CD4-positive, alpha-beta T cell treated with Interferon gamma for 1 hour (primary cell): ENCODE measurements around the gene PCYOX1L.

Experiments used
- DNase-seq: peaks from one replicate; pipeline ENCODE4 v3.0.0-alpha.2; 2020

PCYOX1L gene

DNA sequence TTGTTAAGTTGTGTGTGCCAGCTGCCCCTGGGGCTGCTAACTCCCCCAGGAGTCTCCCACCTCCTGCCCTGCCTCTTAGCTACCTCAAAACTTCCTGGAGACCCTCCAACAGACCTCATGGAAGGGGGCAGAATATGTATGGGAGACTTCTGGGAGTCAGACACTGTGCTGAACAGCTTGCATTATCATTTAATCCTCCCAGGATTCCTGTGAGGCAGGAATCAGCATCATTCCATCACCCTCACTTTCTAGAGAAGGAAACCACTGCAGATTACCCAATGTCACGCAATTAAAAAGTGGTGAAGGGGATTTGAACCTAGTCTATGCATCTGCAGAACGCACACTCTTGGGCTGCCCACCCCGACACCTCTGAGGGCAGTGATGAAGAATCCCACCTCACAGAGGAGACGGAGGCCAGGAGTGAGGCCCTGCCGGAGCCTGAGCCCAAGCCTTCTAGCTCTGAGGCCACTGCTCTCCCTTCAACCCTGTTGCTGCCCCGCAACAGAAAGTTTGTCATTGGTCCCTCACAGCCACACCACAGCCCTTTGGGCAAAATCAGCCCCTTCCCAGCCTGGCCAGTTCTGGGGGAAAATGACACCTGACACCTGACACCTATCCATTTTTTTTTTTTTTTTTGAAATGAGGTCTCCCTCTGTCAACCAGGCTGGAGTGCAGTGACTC is 51.6 kb downstream of the PCYOX1L start:
- DNase-seq = no peak

DNA sequence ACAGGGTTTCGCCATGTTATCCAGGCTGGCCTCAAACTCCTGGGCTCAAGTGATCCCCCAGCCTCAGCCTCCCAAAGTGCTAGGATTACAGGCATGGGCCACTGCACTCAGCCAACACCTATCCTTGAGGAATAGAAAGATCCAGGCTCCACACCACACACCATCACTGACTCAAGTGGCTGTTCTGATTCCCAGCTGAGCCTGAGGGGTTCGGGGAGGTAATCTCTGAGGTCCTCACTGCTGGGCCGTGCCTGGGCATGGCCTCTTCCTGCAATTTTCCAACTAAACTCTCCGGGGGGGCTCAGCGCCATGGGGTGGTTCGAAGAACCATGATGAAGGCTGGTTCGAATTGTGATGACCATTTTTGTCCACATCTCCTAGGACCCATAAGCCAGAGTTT is 52.2 kb downstream of the PCYOX1L start:
- no peak for DNase-seq

DNA sequence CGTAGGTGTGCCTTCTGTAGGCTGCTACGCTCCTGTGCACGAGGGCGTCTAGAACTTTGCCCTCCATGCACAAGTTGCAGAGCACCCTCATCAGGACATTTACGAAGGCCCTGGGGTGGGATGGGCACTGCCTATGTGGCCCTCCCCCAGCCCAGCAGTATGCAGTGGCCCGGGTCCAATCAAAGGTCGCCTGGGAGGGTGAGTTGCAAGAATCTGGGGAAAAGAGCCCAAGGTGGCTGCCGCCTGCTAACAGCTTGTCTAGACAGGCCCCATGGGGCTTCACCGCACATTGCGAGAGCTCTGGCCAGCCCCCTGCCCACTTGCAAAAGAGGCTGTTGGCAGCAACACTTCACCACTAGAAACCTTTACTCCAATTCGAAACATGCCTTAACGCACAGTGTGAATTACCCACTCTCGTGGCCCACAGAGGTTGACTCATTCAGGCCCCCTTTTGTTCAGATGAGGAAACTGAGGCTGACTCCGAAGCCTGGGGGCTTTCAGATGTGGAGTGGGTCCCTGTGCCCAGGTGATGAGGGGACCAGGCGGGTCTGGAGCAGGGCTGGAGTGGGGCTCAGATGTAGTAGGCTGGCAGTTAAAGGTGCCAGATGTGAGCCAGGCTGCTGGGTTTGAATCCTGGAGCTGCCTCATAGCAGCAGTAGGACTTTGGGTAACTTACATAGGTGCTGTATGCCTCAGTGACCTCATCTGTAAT is 53.0 kb downstream of the PCYOX1L start:
- DNase-seq = no peak

DNA sequence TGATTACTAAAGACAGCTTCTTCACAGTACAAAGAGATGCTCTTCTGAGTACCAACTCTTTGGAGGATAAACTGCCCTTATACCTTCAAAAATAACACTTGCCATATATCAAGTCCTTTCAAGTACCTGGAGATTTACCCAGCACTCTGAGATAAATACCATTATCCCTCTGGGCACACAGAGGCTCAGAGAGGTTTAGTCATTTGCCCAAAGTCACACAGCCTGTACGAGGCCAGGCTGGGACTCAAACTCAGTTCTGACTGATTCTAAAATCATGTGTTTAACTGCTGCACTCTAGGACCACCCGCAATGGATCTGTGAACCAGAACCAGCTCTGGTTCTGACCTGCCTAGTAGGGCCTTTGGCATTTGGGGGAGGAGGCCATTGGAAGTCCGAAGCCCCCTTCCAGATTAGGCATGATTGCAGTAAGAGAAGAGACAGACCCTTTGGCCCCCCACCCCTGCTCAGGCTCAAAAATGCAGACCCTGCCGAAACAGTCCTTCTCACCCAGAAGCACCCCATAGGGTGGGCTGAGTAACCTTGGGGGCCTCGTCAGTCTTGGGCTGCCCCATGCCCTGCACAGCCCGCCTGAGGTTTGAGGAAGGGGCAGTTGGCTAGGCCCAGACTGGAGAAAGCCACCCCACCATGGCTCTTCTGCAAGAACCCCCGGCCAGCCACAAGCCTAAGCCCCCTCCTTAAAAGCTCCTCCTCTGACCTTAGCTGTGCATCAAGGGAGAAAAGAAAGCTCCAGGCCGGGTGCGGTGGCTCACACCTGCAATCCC is 54.1 kb downstream of the PCYOX1L start:
- no peak for DNase-seq

DNA sequence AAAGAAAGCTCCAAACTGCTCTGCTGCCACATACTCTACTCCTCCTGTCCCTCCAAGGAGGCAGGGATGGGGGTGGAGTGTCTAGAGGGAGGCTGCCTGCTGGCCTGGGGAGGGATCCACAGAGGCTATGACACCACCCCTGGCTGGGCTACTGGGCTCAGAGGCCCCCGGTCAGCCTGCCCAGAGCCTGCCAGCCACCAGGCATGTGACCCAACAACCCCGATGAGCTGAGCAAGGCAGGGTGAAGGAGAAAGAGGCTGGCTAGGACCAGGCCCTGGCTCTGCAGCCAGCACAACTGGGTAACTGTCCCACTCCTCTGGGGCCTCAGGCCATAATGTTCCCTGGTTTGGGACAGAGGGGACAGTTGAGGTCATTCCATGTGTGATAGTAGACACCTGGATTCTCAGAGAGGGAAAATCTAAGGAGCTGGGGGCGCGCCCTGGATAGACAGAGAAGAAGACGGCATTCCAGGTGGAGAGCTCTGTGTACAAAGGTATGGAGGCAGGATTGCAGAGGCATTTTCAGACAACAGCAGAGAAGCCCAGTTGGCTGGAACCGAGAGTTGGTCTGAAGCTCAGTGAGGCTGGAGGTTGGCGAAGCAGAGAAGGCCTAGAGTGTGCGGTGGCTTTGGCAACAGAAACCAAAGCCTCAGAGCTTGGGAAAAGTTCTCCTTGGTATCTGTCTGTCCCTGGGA is 55.1 kb downstream of the PCYOX1L start:
- no peak for DNase-seq

DNA sequence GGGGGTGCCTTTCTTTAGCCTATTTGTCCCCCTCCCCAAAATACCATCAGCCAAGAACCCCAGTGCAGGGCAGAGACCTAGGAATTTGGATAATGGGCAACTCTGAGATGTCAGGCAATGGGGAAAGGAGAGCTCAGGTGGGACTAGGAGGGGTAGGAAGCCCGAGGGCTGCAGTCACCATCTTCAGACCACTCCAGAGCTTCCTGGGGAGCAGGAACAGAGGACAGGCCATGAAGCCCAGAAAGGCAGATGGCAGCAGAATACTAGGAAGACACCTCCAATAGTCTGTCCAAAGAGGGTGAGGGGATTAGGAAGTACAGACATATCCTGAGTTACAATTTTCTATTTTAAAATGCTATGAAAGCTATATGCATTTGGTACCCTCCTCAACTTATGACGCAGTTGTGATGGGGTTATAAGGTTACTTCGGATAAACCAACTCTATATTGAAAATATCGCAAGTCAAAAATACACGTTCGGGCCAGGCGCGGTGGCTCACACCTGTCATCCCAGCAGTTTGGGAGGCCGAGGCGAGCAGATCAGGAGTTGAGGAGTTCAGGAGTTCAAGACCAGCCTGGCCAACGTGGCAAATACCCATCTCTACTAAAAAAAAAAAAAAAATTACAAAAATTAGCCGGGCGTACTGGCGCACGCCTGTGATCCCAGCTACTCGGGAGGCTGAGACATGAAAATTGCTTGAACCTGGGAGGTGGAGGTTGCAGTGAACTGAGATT is 55.8 kb downstream of the PCYOX1L start:
- no peak for DNase-seq

DNA sequence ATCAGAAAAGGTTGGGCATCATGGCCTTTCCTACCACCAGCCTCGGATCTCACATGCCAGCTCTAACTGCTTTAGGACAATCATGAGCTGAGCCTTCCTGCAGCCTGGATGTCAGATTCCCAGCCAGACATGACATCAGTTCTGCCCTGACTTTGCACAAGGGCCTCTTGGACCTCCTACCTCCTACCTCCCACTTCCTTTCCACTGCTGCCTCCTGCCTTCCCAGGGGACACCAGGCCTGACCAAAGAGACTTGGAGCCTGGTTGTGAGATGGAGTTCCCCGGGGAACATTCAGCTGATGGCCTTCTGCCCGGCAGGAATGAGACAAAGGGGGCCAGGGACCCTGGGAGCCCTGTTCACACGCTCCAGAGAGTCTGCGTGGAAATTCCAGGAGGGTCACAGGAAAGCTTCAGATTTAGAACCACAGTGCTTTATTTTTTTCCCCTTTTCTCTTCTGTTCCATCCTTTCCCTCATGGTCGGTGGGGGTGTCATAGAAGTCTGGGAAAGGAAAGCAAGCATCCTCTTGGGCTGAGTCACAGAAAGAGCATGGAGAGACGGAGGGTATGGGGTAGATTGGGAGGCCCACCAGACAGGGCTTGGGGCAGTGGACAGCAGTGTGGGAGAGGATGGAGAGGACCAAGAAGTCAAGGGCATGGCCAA is 56.7 kb downstream of the PCYOX1L start:
- no peak for DNase-seq

DNA sequence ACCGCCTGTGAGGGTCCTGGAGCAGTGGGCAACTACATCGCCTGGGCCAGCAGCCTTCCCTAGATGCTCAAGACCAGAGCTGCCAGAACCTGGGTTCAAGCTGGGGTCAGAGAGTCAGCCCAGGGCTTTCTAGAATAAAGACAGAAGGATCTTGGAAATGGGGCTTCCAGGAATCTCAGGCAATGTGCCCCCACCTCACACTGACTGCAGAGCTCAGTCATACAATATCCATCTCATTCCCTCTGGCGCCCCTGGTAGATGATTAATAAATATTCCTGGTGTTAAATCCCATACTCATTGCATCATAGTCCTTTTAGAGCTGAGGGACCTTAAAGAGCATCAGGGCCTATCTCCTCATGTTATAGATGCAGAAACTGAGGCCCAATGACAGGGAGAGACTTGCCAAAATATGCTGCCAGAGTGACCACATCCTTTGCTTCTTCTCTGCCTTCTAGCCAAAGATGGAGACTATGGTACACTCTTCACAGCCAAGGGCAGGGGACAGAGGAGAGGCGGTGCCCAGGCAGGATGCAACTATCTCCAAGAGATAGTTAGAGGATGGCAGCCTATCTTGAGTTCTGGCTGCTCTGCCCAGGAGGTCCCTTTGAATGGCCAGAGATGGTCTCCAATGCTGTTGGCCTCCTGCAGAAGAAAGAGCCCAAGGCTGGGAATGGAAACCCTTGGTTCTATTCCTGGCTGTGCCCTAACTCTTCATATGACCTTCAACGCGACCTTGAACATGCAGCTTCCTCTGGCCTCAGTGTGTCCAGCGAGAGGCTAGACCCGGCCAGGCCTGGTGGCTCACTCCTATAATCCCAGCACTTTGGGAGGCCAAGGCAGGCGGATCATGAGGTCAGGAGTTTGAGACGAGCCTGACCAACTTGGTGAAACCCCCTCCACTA is 57.5 kb downstream of the PCYOX1L start:
- no peak for DNase-seq

DNA sequence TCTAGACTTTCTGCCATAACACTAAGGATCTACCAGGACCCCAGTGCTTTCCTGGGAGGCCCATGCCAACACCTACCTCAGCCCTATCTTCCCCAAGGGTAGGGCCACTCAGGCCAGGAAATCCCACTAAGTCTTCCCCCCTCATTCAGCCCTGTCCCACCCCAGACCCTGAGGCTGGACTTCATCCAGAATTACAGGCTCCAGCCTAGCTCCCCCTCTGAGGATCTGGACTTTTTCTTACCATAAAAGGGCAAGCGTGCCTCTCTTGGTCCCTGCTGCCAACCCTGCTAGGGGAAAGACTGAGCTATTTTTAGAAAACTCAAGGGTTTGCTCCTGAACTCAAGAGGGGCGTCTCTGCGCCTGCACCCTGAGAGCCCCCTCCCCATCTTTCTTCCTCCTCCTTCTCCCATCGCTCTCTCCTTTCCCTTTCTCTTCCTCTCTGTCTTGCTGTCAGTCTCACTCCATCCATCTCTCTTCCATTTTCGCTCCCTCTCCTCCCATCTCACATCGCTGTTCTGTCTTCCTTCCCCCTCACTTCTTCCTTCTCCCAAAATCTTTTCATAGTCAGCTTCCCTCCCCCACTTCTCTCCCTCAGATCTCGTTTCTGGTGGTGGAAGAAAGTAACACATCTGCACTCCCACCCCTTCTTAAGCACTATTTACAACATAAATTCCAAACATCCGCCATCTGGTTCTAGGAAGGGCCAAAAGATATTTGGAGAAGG is 59.3 kb downstream of the PCYOX1L start:
- no peak for DNase-seq

DNA sequence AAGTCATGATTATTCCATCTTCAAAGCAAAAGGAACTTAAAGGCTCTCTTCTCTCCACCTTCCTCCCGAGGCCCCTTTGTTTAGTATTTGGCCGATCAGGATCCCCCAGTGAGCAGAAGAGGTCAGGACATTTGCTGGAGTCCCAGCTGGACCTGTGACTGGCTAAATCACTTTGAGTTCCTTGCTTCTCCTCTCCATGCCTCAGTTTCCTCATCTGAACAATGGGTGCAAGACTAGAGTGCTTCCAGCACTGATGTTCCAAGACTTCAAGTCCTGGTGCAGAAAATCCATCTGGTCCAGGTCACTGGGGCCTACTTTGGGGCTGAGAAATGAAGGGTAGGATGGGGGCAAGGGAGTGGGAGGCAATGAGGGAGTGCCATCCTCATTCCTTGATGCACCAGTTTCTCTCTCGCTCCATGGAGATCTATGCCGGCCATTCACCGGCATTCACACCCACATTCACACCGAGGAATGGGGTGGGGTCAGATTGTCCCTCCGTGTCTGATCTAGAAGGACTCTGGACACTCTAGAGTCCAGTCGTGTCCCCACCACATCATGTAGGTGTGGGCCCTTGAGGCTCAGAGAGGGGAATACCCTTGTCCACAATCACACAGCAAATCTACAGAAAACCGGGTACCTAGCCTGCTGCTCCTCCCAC is 60.0 kb downstream of the PCYOX1L start:
- DNase-seq = no peak

DNA sequence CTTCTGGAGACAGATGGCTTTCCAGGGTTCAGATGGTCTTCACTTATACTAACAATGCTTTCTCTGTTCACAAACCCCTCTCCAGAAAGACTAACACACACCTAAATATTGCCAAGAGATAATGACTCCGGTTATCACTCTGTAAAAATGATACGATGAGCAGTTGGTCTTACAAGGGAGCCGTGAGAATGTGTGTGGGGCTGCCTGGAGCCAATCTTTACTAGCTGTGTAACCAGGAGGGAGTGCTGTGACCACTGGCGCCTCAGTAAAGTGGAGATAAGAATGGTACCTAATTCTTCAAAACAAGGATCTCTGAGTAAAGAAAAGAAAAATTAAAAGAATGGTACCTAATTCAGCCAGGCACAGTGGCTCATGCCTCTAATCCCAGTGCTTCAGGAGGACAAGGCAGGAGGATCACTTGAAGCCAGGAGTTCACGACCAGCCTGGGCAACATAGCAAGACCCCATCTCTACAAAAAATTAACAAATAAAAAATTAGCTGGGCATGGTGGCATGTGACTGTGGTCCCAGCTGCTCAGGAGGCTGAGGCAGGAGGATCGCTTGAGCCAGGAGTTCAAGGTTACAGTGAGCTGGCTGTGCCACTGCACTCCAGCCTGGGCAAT is 61.2 kb downstream of the PCYOX1L start:
- DNase-seq = no peak
